Keratinocyte (primary cell): ENCODE results near the gene RNF19B.

Experiments
- EZH2 ChIP-seq: IDR thresholded peaks from one replicate; pipeline ENCODE4 v1.6.1; 2012; ENCODE audit warnings: inconsistent platforms, mild to moderate bottlenecking, low read length, moderate library complexity
- TF ChIP-seq, protein P1 (sequence below), 3 experiments: IDR thresholded peaks in 1 of 3; conservative IDR thresholded peaks in 1 of 3; optimal IDR thresholded peaks in 1 of 3; 2 replicates in 2 of 3; 3 replicates in 1 of 3; pipeline versions ENCODE3 to v1.5.1; 2011; ENCODE audit warnings: low read length in 3 of 3, mild to moderate bottlenecking in 3 of 3, moderate library complexity in 2 of 3, control low read depth in 1 of 3, inconsistent platforms in 1 of 3; ENCODE audit not compliant: insufficient read depth in 2 of 3; ENCODE audit errors: extremely low read depth in 1 of 3

DNA sequence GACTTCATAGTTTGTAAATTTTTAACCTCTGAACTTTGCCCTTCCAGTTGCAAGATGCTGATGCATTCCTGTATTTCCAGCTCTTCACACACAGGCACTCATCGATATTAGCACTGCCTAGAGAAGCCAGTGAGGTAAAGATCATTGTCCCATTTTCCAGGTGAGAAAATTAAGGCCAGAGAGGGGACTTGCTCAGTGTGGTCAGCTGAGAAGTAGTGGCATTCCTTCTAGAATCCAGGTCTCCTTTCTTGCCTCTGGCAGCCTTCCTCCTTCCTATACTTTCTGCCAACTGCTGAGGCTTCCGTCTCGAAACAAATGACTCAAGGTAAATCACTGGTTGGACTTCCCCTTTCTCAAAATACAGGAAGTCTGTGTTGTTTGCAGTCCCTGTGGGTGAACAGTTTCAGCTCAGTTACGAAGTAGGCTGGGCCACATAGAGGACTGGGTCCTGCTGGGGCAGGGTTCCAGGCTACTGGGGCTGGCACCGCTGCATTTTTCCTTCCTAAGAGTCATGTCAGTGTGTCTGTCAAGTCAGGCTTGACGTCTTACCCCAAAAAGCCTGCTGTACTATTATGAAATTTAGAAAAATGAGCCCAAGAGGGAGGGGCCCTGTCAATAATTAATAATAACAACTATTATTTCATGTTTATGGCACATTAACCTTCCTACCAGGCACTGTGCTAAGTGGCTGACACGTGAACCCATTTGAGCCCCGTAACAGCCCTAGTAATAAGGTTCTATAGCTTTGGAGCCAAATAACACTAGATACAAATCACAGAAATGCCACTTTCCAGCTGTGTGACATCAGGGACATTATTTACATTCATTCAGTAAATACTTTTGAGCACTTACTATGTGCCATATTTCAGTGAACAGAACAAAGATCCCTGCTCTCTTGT is 16.6 kb upstream of the RNF19B start:
- no peak for TF ChIP-seq EZH2
- TF ChIP-seq, protein P1, sequence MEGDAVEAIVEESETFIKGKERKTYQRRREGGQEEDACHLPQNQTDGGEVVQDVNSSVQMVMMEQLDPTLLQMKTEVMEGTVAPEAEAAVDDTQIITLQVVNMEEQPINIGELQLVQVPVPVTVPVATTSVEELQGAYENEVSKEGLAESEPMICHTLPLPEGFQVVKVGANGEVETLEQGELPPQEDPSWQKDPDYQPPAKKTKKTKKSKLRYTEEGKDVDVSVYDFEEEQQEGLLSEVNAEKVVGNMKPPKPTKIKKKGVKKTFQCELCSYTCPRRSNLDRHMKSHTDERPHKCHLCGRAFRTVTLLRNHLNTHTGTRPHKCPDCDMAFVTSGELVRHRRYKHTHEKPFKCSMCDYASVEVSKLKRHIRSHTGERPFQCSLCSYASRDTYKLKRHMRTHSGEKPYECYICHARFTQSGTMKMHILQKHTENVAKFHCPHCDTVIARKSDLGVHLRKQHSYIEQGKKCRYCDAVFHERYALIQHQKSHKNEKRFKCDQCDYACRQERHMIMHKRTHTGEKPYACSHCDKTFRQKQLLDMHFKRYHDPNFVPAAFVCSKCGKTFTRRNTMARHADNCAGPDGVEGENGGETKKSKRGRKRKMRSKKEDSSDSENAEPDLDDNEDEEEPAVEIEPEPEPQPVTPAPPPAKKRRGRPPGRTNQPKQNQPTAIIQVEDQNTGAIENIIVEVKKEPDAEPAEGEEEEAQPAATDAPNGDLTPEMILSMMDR (optimal IDR thresholded peaks at IDR 0.05 in 1 of 3, IDR thresholded peaks at IDR 0.05 in 1 of 3, conservative IDR thresholded peaks at IDR 0.05 in 1 of 3; ENCODE audit: extremely low read depth in 1 of 3, insufficient read depth in 2 of 3, low read length in 3 of 3) = no peak
